Lower leg skin (tissue), 3 donors: ENCODE measurements around the gene ZFP91.

ENCODE experiments used
- POLR2A ChIP-seq, 2 donors: fragments of 450-650 bp; IDR thresholded peaks; one replicate each; pipeline ENCODE4 v1.6.1; 2016 to 2017; ENCODE audit warnings: antibody characterized with exemption in 2 of 2, mild to moderate bottlenecking in 1 of 2, moderate library complexity in 1 of 2
- TF ChIP-seq, protein P1 (sequence below), 3 donors: fragments of 450-650 bp; IDR thresholded peaks; one replicate each; pipeline ENCODE4 v1.5.1; 2016; ENCODE audit warnings: antibody characterized with exemption in 3 of 3, mild to moderate bottlenecking in 3 of 3, moderate library complexity in 2 of 3

DNA sequence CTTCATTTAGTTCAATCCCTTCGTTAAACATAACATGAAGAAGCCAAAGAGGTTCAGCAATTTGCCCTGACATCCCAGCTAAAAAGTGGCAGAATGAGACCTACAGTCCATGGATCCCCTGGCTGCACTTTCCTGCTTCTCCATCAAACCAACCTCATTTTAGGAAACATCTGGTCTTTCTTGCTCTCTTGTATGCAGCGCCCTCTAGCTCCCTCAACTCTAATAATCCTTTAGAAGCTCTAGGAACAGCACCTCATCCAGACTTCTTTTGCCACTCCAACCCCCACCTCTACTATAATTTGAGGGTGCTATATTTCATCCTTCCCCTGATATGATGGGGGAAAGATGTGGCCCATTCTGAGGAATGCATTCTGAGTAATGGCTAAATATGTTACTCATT is 51.0 kb downstream of the ZFP91 start:
- TF ChIP-seq, protein P1, sequence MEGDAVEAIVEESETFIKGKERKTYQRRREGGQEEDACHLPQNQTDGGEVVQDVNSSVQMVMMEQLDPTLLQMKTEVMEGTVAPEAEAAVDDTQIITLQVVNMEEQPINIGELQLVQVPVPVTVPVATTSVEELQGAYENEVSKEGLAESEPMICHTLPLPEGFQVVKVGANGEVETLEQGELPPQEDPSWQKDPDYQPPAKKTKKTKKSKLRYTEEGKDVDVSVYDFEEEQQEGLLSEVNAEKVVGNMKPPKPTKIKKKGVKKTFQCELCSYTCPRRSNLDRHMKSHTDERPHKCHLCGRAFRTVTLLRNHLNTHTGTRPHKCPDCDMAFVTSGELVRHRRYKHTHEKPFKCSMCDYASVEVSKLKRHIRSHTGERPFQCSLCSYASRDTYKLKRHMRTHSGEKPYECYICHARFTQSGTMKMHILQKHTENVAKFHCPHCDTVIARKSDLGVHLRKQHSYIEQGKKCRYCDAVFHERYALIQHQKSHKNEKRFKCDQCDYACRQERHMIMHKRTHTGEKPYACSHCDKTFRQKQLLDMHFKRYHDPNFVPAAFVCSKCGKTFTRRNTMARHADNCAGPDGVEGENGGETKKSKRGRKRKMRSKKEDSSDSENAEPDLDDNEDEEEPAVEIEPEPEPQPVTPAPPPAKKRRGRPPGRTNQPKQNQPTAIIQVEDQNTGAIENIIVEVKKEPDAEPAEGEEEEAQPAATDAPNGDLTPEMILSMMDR (IDR thresholded peaks at IDR 0.05): no peak
- no peak for TF ChIP-seq POLR2A (IDR thresholded peaks at IDR 0.05)
